ENCODE results near the gene GLRB. TPM values are rescaled to one million over a fixed set of nuclear protein-coding genes. Genes with fewer than 3 reads are reported as not detected.

The GLRB gene
- total RNA-seq, 4 donors from 2014 or later: 1.6 to 5.8 (median 2.7) TPM

- ATAC-seq: no peak
- no peak overlapping the region for H3K27ac ChIP-seq
- no peaks in the 10 kb centered on the region for H3K9me3 ChIP-seq
- H3K4me1 ChIP-seq: peaks cover 0 to 26% (median 11%) of the 10 kb centered on the region in 3 donors
- no peak for TF ChIP-seq POLR2A (IDR thresholded peaks at IDR 0.05)
- peak; percentile 10 to 35 (median 22) for TF ChIP-seq CTCF (IDR thresholded peaks at IDR 0.05)
- 18 to 24% methylated on average over 3 of the region's 3 CpGs for WGBS, 2 donors (ENCODE audit: low coverage in 1 of 2)
- H3K27me3 ChIP-seq: peaks cover 38% of the 10 kb centered on the region
- H3K4me3 ChIP-seq: no peak overlapping the region
- no peaks in the 10 kb centered on the region for H3K36me3 ChIP-seq
These were observed 141.8 kb downstream of the GLRB start for GRCh38 chr4:157217708-157218107.

GRCh38 chr4:157219711-157220370 lies 143.9 kb downstream of the GLRB start:
- Histone ChIP-seq H3K4me3 (peak overlapping the region in 1 of 2 donors; percentile 42), H3K27me3 (peaks cover 51% of the 10 kb centered on the region), H3K27ac (no peak overlapping the region), H3K4me1 (peaks cover 0 to 29% (median 11%) of the 10 kb centered on the region in 3 donors), H3K9me3 (no peaks in the 10 kb centered on the region), H3K36me3 (no peaks in the 10 kb centered on the region)
- no peak for ATAC-seq
- 19 to 30% methylated on average over 9 to 11 of the region's 16 CpGs for WGBS, 2 donors (ENCODE audit: low coverage in 1 of 2)
- TF ChIP-seq CTCF (IDR thresholded peaks at IDR 0.05) (no peak), POLR2AphosphoS5 (IDR thresholded peaks at IDR 0.05) (no peak), POLR2A (IDR thresholded peaks at IDR 0.05) (no peak), EP300 (IDR thresholded peaks at IDR 0.05) (no peak)

- Histone ChIP-seq H3K36me3 (no peaks in the 10 kb centered on the region), H3K4me1 (peaks cover 0 to 29% (median 11%) of the 10 kb centered on the region in 3 donors), H3K27ac (peak within 1 kb of the TSS in 1 of 4 donors; percentile 48), H3K9me3 (no peaks in the 10 kb centered on the region), H3K4me3 (peak within 1 kb of the TSS in 1 of 2 donors; percentile 47), H3K27me3 (peaks cover 51% of the 10 kb centered on the region)
- no peak for TF ChIP-seq CTCF (IDR thresholded peaks at IDR 0.05)
- no peak for TF ChIP-seq EP300 (IDR thresholded peaks at IDR 0.05)
- WGBS, 2 donors (ENCODE audit: low coverage in 1 of 2): 4 to 10% methylated on average over 6 to 8 of the region's 57 CpGs
- peak; percentile 76 for ATAC-seq
These were observed 144.5 kb downstream of the GLRB start, which contains the start of gene GRIA2 for GRCh38 chr4:157220371-157220881. TSS of gene GRIA2 (plus strand) at chr4:157220728. CDS start at chr4:157221043, 315 bp downstream.

- peak overlapping the region in 1 of 2 donors; percentile 47 for H3K4me3 ChIP-seq
- H3K4me1 ChIP-seq: peaks cover 0 to 29% (median 11%) of the 10 kb centered on the region in 3 donors
- TF ChIP-seq POLR2A (IDR thresholded peaks at IDR 0.05) (no peak), POLR2AphosphoS5 (IDR thresholded peaks at IDR 0.05) (no peak), EP300 (IDR thresholded peaks at IDR 0.05) (no peak)
- WGBS, 2 donors (ENCODE audit: low coverage in 1 of 2): 4 to 5% methylated on average over 3 to 10 of the region's 24 CpGs
- H3K27ac ChIP-seq: peak overlapping the region in 1 of 4 donors; percentile 48
- no peak for ATAC-seq
- no peaks in the 10 kb centered on the region for H3K36me3 ChIP-seq
- no peaks in the 10 kb centered on the region for H3K9me3 ChIP-seq
- H3K27me3 ChIP-seq: peaks cover 51% of the 10 kb centered on the region
These were observed 145.5 kb downstream of the GLRB start for GRCh38 chr4:157221426-157221894.

Small RNA genes within 50 kb of the gene (small RNA-seq; reads per million reads assigned to genes)
- gene RF00019 (0 reads per million in 4 donors), gene RNU6-582P (0 reads per million in 4 donors)

Other genes with a start within 250 kb of the GLRB start
- 10 to 100 TPM; 28.0 to 43.9 (median 34.8) TPM for gene PDGFC, start 104.4 kb upstream of the GLRB start, total RNA-seq
- 1 to 10 TPM in 2 of 4 donors, under 1 TPM in 1, not detected in 1; 0.30 to 9.8 (median 8.4) TPM for gene GRIA2, start 144.6 kb downstream of the GLRB start, total RNA-seq

All from gastroesophageal sphincter (tissue), 4 donors.